ENCODE data around the gene PCDHA8.
A peak's percentile ranks its signal among the peaks of the same experiment; 100 is the strongest.
"Not testable (repeated sequence)": the region's sequence is repeated elsewhere in the genome, so short reads cannot be mapped to it uniquely, and the experiment has no call there.

The PCDHA8 gene

DNA sequence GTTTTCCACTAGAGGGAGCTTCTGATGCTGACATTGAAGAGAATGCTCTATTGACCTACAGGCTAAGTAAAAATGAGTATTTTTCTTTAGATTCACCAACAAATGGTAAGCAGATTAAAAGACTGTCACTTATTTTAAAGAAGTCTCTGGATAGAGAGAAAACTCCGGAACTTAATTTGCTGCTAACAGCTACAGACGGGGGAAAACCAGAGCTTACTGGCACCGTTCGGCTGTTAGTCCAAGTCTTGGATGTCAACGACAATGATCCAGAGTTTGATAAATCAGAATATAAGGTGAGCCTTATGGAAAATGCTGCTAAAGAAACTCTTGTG lies 28.5 kb downstream of the PCDHA8 start:
- intact Hi-C loops (cut with DNase I): loop anchor here (2.0 kb wide), 1 partner anchor 171 kb away; no protein-coding TSS in a partner anchor
- DNase-seq: no peak

DNA sequence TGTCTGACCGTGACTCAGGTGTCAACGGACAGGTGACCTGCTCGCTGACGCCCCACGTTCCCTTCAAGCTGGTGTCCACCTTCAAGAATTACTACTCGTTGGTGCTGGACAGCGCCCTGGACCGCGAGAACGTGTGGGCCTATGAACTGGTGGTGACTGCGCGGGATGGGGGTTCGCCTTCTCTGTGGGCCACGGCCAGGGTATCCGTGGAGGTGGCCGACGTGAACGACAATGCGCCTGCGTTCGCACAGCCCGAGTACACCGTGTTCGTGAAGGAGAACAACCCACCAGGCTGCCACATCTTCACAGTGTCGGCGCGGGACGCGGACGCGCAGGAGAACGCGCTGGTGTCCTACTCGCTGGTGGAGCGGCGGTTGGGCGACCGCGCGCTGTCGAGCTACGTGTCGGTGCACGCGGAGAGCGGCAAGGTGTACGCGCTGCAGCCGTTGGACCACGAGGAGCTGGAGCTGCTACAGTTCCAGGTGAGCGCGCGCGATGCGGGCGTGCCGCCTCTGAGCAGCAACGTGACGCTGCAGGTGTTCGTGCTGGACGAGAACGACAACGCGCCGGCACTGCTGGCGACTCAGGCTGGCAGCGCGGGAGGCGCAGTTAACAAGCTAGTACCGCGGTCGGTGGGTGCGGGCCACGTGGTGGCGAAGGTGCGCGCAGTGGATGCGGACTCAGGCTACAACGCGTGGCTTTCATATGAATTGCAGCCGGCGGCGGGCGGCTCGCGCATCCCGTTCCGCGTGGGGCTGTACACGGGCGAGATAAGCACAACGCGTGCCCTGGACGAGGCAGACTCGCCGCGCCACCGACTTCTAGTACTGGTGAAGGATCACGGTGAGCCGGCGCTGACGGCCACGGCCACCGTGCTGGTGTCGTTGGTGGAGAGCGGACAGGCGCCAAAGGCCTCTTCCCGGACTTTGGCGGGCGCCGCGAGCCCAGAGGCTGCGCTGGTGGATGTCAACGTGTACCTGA lies 29.5 kb downstream of the PCDHA8 start:
- intact Hi-C loops (cut with DNase I): no loop called here

DNA sequence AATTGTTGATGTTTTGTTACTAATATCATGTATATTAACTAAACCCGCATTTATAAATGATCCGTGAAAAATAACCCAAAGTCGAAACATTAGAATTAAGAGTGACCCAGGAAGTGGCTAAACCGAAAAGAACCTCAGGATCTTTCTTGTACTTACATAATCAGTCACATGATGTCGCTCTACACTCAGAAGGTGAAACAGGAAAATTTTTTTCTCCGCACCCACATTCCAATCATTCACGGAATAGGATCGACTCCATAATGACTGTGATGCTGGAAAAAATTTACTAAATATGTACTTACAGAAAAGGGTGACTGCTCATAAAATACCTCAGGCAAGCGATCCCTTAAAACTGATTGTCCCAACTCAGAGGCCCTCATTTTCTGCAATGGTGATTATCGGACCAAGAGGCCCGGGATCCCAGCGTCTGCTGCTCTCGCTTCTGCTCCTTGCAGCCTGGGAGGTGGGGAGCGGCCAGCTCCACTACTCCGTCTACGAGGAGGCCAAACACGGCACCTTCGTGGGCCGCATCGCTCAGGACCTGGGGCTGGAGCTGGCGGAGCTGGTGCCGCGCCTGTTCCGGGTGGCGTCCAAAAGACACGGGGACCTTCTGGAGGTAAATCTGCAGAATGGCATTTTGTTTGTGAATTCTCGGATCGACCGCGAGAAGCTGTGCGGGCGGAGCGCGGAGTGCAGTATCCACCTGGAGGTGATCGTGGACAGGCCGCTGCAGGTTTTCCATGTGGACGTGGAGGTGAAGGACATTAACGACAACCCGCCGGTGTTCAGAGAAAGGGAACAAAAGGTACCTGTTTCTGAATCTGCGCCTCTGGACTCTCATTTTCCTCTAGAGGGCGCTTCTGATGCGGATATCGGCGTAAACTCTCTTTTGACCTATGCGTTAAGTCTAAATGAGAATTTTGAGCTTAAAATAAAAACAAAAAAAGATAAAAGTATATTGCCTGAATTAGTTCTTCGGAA lies 34.4 kb downstream of the PCDHA8 start, which contains the start of gene PCDHA12:
TSS of gene PCDHA12 (plus strand) at position 224 of the 981 bp plus-strand sequence. CDS start at position 389, 165 bp downstream.
- DNase-seq: no peak
- intact Hi-C loops (cut with DNase I): no loop called here

More for the DNA sequence above, 29.5 kb downstream of the PCDHA8 start:
- DNase-seq: peak in 3 of 10 donors; percentile 64 to 78 (median 70)

DNA sequence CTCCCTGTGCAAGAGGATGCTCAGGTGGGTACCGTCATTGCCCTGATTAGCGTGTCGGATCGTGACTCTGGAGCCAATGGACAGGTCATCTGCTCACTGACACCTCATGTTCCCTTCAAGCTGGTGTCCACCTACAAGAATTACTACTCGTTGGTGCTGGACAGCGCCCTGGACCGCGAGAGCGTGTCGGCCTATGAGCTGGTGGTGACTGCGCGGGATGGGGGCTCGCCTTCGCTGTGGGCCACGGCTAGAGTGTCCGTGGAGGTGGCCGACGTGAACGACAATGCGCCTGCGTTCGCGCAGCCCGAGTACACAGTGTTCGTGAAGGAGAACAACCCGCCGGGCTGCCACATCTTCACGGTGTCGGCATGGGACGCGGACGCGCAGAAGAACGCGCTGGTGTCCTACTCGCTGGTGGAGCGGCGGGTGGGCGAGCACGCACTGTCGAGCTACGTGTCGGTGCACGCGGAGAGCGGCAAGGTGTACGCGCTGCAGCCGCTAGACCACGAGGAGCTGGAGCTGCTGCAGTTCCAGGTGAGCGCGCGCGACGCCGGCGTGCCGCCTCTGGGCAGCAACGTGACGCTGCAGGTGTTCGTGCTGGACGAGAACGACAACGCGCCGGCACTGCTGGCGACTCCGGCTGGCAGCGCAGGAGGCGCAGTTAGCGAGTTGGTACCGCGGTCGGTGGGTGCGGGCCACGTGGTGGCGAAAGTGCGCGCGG lies 35.7 kb downstream of the PCDHA8 start:
- peak in 5 of 10 donors; percentile 3 to 79 (median 57) for DNase-seq
- intact Hi-C loops (cut with DNase I): not testable (repeated sequence)

DNA sequence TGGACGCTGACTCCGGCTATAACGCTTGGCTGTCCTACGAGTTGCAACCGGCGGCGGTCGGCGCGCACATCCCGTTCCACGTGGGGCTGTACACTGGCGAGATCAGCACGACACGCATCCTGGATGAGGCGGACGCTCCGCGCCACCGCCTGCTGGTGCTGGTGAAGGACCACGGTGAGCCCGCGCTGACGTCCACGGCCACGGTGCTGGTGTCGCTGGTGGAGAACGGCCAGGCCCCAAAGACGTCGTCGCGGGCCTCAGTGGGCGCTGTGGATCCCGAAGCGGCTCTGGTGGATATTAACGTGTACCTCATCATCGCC lies 36.2 kb downstream of the PCDHA8 start:
- intact Hi-C loops (cut with DNase I): no loop called here
- DNase-seq: peak in 3 of 10 donors; percentile 22 to 74 (median 71)

DNA sequence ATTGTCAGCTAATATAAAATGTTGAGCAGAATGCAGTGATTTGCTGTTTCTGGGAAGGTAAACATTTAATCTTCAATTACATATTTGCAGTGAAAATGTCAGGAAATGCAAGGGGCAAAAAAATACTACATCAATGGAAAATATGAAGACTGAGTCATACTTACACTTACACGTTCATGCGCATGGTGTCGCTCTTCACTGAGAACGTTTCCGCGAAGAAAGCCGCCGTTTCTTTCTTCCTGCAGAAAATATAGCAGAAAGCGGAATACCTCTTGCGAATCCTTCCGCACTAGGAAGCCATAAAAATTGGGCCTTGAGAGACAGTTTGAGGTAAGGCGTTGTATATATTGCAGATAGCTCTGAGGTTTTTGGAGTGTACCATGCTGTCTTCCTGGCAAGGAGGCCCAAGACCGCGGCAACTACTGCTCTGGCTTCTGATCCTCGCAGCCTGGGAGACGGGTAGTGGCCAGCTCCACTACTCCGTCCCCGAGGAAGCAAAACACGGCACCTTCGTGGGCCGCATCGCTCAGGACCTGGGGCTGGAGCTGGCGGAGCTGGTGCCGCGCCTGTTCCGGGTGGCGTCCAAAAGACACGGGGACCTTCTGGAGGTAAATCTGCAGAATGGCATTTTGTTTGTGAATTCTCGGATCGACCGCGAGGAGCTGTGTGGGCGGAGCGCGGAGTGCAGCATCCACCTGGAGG lies 41.1 kb downstream of the PCDHA8 start, which contains the start of gene PCDHA13:
TSS of gene PCDHA13 (plus strand) at position 236 of the 702 bp plus-strand sequence. CDS start at position 381, 145 bp downstream.
- intact Hi-C loops (cut with DNase I): loop anchor here (1.0 to 2.0 kb wide), 2 partner anchors 45 to 159 kb away; partner anchors contain the start of gene PCDHAC1
- DNase-seq: peak in 4 of 10 donors; percentile 6 to 62 (median 24)

DNA sequence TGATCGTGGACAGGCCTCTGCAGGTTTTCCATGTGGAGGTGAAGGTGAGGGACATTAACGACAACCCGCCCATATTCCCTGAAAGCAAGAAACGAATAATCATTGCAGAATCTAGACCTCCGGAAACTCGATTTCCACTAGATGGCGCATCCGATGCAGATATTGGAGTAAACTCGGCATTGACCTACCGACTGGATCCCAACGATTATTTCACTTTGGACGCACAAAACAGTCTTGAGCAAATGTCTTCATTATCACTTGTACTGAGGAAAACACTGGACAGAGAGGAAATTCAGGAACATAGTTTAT lies 41.6 kb downstream of the PCDHA8 start:
- peak in 3 of 10 donors; percentile 6 to 55 (median 53) for DNase-seq
- intact Hi-C loops (cut with DNase I): loop anchor here (1.0 to 2.0 kb wide), 2 partner anchors 44 to 159 kb away; partner anchors contain the start of gene PCDHAC1

DNA sequence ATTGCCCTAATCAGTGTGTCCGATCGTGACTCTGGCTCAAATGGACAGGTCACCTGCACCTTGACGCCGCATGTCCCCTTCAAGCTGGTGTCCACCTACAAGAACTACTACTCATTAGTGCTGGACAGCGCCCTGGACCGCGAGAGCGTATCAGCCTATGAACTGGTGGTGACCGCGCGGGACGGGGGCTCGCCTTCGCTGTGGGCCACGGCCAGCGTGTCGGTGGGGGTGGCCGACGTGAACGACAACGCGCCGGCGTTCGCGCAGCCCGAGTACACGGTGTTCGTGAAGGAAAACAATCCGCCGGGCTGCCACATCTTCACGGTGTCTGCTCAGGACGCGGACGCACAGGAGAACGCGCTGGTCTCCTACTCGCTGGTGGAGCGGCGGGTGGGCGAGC lies 42.4 kb downstream of the PCDHA8 start:
- intact Hi-C loops (cut with DNase I): loop anchor here (2.0 kb wide), 1 partner anchor 43 kb away; the partner anchor contains the start of gene PCDHAC1
- DNase-seq: peak in 1 of 10 donors; percentile 80

DNA sequence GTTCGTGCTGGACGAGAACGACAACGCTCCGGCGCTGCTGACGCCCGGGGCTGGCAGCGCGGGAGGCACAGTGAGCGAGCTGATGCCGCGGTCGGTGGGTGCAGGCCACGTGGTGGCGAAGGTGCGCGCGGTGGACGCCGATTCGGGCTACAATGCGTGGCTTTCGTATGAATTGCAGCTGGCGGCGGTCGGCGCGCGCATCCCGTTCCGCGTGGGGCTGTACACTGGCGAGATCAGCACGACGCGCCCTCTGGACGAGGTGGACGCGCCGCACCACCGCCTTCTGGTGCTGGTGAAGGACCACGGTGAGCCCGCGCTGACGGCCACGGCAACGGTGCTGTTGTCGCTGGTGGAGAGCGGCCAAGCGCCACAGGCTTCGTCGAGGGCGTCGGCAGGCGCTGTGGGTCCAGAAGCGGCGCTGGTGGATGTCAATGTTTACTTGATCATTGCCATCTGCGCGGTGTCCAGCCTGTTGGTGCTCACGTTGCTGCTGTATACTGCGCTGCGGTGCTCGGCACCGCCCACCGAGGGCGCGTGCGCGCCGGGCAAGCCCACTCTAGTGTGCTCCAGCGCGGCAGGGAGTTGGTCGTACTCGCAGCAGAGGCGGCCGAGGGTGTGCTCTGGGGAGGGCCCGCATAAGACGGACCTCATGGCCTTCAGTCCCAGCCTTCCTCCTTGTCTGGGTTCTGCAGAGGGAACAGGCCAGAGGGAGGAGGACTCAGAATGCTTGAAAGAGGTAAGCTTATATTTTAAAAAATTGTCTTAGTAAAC lies 43.1 kb downstream of the PCDHA8 start:
- intact Hi-C loops (cut with DNase I): loop anchor here (2.0 kb wide), 1 partner anchor 43 kb away; the partner anchor contains the start of gene PCDHAC1
- peak in 2 of 10 donors; percentile 64 to 82 for DNase-seq
